ENCODE results near the gene ELP4. TPM values are rescaled to one million over a fixed set of nuclear protein-coding genes. Genes with fewer than 3 reads are reported as not detected.

The ELP4 gene
- total and polyA plus RNA-seq, 2 experiments from 2014 or later, result 16.2 to 20.1 TPM

DNA sequence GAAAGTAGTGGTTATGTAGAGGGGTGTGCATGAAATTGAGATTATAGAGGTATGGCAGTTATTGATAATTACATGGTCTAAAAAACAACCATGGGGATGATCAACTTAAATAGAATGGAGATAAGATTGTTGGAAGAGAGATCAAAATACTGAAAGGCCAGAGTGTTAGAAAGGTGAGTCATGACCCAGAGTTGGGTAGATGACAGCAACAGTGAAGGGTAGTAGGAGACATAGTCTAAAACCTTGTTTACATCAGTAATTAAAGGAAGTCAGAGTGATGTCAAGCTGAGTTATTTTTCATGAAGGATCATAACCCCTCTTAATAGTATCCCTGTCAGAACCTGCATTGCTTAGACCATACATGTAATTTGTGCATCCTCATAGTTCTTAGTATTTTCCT is 110.9 kb downstream of the ELP4 start:
- Histone ChIP-seq H3K9me2 (ENCODE audit: insufficient read depth) (no peaks in the 10 kb centered on the region), H3F3A (ENCODE audit: insufficient read depth) (no peaks in the 10 kb centered on the region), H3K9ac (no peak overlapping the region), H3K27me3 (replicated peaks; ENCODE audit: insufficient read depth) (no peaks in the 10 kb centered on the region), H3K4me1 (ENCODE audit: insufficient read depth) (no peaks in the 10 kb centered on the region), H3K36me3 (ENCODE audit: low read depth) (no peaks in the 10 kb centered on the region), H3K27ac (no peak overlapping the region), H3K79me2 (ENCODE audit: insufficient read depth) (no peaks in the 10 kb centered on the region), H2AFZ (no peak overlapping the region), H3K9me3 (ENCODE audit: low read depth) (no peaks in the 10 kb centered on the region), H3K4me2 (ENCODE audit: unreplicated experiment) (no peak overlapping the region), H3K4me3 (no peak overlapping the region), H4K20me1 (ENCODE audit: insufficient read depth) (no peaks in the 10 kb centered on the region)
- in situ Hi-C loops (cut with MboI), result no loop called here
- no peak for TF ChIP-seq EZH2 (IDR thresholded peaks at IDR 0.05; ENCODE audit: insufficient read depth, poor library complexity, severe bottlenecking)
- TF ChIP-seq EZH2phosphoT487 (IDR thresholded peaks at IDR 0.05; ENCODE audit: insufficient read depth, low read depth), result no peak
- no peak for DNase-seq

DNA sequence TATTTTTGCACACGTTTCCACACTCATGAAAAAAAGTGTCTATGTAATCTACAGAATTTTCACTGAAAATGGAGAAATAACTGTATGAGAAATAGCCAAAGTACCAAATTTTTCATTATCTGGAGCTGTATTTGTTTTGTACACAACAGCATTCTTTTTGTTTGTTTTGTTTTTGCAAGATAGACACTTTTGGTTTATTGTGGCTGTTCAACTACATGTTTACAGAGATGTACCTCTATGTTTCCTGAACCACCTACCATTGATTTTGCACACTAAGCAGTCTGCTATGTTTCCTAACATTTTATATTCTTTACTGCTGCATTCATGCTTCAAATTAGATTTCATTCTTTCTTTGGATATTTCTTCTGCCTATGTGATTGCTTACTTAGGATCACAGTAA is 116.3 kb downstream of the ELP4 start:
- no peaks in the 10 kb centered on the region for H4K20me1 ChIP-seq (ENCODE audit: insufficient read depth)

GRCh38 chr11:31628111-31628510 is 118.5 kb downstream of the ELP4 start:
- no peaks in the 10 kb centered on the region for H3K36me3 ChIP-seq (ENCODE audit: low read depth)
- H3K9me2 ChIP-seq (ENCODE audit: insufficient read depth), result no peaks in the 10 kb centered on the region
- H2AFZ ChIP-seq, result no peak overlapping the region
- no peaks in the 10 kb centered on the region for H3K9me3 ChIP-seq (ENCODE audit: low read depth)
- H3K9ac ChIP-seq, result no peak overlapping the region
- H3F3A ChIP-seq (ENCODE audit: insufficient read depth), result no peaks in the 10 kb centered on the region
- TF ChIP-seq EZH2 (IDR thresholded peaks at IDR 0.05; ENCODE audit: insufficient read depth, poor library complexity, severe bottlenecking), result no peak
- TF ChIP-seq EZH2phosphoT487 (IDR thresholded peaks at IDR 0.05; ENCODE audit: insufficient read depth, low read depth), result no peak
- H3K27ac ChIP-seq, result no peak overlapping the region
- DNase-seq, result no peak
- H3K79me2 ChIP-seq (ENCODE audit: insufficient read depth), result no peaks in the 10 kb centered on the region
- no peaks in the 10 kb centered on the region for H4K20me1 ChIP-seq (ENCODE audit: insufficient read depth)
- 97% methylated on average over 1 of the region's 1 CpG for WGBS, 2 experiments (ENCODE audit: low coverage in 1 of 2, low lambda C conversion rate in 2 of 2, missing lambda C conversion rate in 2 of 2)
- H3K27me3 ChIP-seq (replicated peaks; ENCODE audit: insufficient read depth), result no peaks in the 10 kb centered on the region
- no peak overlapping the region for H3K4me2 ChIP-seq (ENCODE audit: unreplicated experiment)
- H3K4me1 ChIP-seq (ENCODE audit: insufficient read depth), result no peaks in the 10 kb centered on the region
- H3K4me3 ChIP-seq, result no peak overlapping the region
- in situ Hi-C loops (cut with MboI), result loop anchor here (25.0 kb wide), 1 partner anchor 534 kb away; no protein-coding TSS in a partner anchor

More for the DNA sequence above, 116.3 kb downstream of the ELP4 start:
- no peaks in the 10 kb centered on the region for H3K9me3 ChIP-seq (ENCODE audit: low read depth)
- WGBS, 2 experiments (ENCODE audit: low coverage in 1 of 2, low lambda C conversion rate in 2 of 2, missing lambda C conversion rate in 2 of 2), result 89 to 94% methylated on average over 1 of the region's 1 CpG
- H2AFZ ChIP-seq, result no peak overlapping the region
- TF ChIP-seq EZH2phosphoT487 (IDR thresholded peaks at IDR 0.05; ENCODE audit: insufficient read depth, low read depth) (no peak), EZH2 (IDR thresholded peaks at IDR 0.05; ENCODE audit: insufficient read depth, poor library complexity, severe bottlenecking) (no peak)
- no peaks in the 10 kb centered on the region for H3K27me3 ChIP-seq (replicated peaks; ENCODE audit: insufficient read depth)
- no peaks in the 10 kb centered on the region for H3F3A ChIP-seq (ENCODE audit: insufficient read depth)
- H3K4me3 ChIP-seq, result no peak overlapping the region
- H3K4me1 ChIP-seq (ENCODE audit: insufficient read depth), result no peaks in the 10 kb centered on the region
- no peak overlapping the region for H3K9ac ChIP-seq
- no peaks in the 10 kb centered on the region for H3K36me3 ChIP-seq (ENCODE audit: low read depth)
- H3K79me2 ChIP-seq (ENCODE audit: insufficient read depth), result no peaks in the 10 kb centered on the region
- no peak overlapping the region for H3K4me2 ChIP-seq (ENCODE audit: unreplicated experiment)
- in situ Hi-C loops (cut with MboI), result loop anchor here (25.0 kb wide), 1 partner anchor 536 kb away; no protein-coding TSS in a partner anchor
- DNase-seq, result no peak
- no peak overlapping the region for H3K27ac ChIP-seq
- no peaks in the 10 kb centered on the region for H3K9me2 ChIP-seq (ENCODE audit: insufficient read depth)

DNA sequence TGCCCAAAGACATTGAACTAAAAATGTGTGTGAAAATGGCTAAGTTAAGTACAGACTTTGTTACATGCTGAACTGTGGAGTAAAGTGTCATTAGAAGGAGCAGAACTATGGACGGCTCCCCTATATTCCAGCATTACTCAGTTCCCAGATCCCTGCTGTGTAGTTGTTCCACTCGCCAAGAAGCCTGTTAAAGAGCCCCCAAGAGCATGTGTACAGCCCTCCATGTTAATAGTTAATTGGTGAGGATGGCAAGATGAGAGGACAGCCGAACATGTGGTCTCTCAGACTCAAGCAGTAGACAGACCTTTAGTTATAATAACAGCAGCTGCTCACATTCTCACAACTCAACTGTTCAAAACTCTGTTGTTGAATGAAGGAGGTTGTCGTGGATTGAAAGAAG is 127.4 kb downstream of the ELP4 start:
- Histone ChIP-seq H3K27ac (no peak overlapping the region), H3K9me2 (ENCODE audit: insufficient read depth) (no peaks in the 10 kb centered on the region), H3K4me3 (no peak overlapping the region), H3K4me1 (ENCODE audit: insufficient read depth) (no peaks in the 10 kb centered on the region), H3K9me3 (ENCODE audit: low read depth) (no peaks in the 10 kb centered on the region), H2AFZ (no peak overlapping the region), H3K36me3 (ENCODE audit: low read depth) (no peaks in the 10 kb centered on the region), H3K4me2 (ENCODE audit: unreplicated experiment) (no peak overlapping the region), H3K79me2 (ENCODE audit: insufficient read depth) (no peaks in the 10 kb centered on the region), H3K9ac (no peak overlapping the region), H3F3A (ENCODE audit: insufficient read depth) (no peaks in the 10 kb centered on the region), H3K27me3 (replicated peaks; ENCODE audit: insufficient read depth) (no peaks in the 10 kb centered on the region), H4K20me1 (ENCODE audit: insufficient read depth) (no peaks in the 10 kb centered on the region)
- no peak for DNase-seq
- 81% methylated on average over 4 of the region's 4 CpGs for WGBS, 2 experiments (ENCODE audit: low coverage in 1 of 2, low lambda C conversion rate in 2 of 2, missing lambda C conversion rate in 2 of 2)
- in situ Hi-C loops (cut with MboI), result loop anchor here (25.0 kb wide), 1 partner anchor 525 kb away; no protein-coding TSS in a partner anchor
- TF ChIP-seq EZH2phosphoT487 (IDR thresholded peaks at IDR 0.05; ENCODE audit: insufficient read depth, low read depth), result no peak
- TF ChIP-seq EZH2 (IDR thresholded peaks at IDR 0.05; ENCODE audit: insufficient read depth, poor library complexity, severe bottlenecking), result no peak

- Histone ChIP-seq H4K20me1 (ENCODE audit: insufficient read depth) (no peaks in the 10 kb centered on the region), H3K36me3 (ENCODE audit: low read depth) (no peaks in the 10 kb centered on the region), H3K79me2 (ENCODE audit: insufficient read depth) (no peaks in the 10 kb centered on the region), H3K27ac (no peak overlapping the region), H3K9me3 (ENCODE audit: low read depth) (no peaks in the 10 kb centered on the region), H2AFZ (no peak overlapping the region), H3K4me1 (ENCODE audit: insufficient read depth) (peaks cover 24% of the 10 kb centered on the region), H3F3A (ENCODE audit: insufficient read depth) (peaks cover 8% of the 10 kb centered on the region; the same call in 1 of the 2 replicates), H3K9ac (no peak overlapping the region), H3K4me3 (no peak overlapping the region), H3K27me3 (replicated peaks; ENCODE audit: insufficient read depth) (no peaks in the 10 kb centered on the region), H3K9me2 (ENCODE audit: insufficient read depth) (no peaks in the 10 kb centered on the region), H3K4me2 (ENCODE audit: unreplicated experiment) (no peak overlapping the region)
- in situ Hi-C loops (cut with MboI), result loop anchor here (25.0 kb wide), 1 partner anchor 522 kb away; no protein-coding TSS in a partner anchor
- DNase-seq, result no peak
- TF ChIP-seq EZH2 (IDR thresholded peaks at IDR 0.05; ENCODE audit: insufficient read depth, poor library complexity, severe bottlenecking) (no peak), EZH2phosphoT487 (IDR thresholded peaks at IDR 0.05; ENCODE audit: insufficient read depth, low read depth) (no peak)
Observed at GRCh38 chr11:31640611-31641010, 131.0 kb downstream of the ELP4 start.

Data from GM23248 (cell line).